Measurements from ENCODE around the gene GPR108.
"Not testable (repeated sequence)": the region's sequence is repeated elsewhere in the genome, so short reads cannot be mapped to it uniquely, and the experiment has no call there.

Gene GPR108

DNA sequence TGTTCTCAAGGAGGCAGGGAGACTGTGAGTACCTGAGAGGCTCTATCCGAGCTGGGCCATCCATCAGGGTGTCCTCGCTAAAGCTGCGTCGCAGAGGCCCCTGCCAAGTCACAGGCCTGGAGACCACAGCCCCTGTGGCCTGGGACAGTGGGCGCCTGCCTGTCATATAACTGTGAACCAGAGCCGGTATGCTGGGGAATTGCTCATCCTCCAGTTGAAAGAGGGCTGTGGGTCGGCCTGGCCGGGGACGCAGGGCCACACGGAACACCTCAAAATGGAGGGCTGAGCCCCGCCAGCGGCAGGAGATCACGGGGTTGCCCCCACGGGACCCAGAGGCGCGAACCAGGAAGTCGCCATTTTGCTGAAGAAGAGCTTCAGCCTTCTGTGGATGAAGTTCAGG lies 23.2 kb upstream of the GPR108 start:
- DNase-seq: no peak

DNA sequence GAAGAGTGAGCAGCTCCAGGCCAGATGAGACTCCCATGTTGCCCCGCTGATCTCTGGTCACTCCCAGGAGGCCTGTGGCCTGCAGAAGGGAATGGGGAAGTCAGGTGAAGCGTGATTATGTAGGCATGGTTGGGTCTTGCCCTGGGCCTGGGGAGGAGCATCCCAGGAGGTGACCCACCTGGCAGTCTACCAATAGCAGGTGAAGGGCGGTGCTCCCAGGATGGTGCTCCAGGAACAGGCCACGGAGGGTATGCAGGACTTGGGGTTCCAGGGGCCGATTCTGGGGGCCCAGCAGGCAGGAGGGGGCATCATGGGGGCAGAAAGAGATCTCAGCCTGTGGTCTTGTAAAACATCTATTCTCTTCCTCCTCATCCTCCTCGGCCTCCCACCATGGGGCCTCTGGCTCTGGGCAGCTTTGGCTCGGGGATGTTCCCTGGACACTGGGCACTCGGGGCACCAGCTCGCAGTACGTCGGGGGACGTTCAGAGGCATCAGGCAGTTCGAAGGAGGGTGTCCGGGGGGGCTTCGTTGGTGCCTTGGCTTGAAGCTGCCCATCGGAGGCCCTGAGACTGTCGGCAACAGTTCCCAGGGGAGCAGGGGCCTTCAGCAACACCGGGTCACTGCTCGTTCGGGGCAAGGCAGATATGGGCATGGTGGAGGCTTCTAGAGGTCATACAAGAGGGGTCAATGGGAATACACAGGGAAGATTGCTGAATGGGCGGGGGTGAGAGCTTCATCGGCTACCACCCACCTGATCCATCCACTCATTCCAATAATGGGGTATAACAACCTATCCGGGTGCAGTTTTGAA lies 17.5 kb upstream of the GPR108 start:
- DNase-seq: no peak

DNA sequence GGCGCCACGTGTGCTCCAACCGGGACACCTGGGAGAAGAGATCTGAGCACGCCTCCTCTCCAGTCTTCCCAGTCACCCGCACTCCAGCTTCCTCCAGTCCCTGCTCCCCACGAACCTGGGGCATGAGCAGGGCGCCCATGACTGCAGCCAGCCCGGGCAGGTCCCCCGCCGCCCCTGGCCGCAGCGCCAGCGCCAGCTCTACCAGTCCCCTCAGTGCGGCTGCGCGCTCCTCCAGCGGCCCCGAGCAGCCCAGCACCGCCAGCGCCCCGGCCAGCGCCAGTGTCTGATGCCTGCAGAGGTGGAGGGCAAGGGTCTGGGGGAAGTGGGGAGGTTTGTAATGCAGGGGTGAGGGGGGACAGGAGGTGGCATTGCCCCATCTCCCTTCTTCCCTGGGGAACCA lies 16.8 kb upstream of the GPR108 start:
- no peak for DNase-seq

DNA sequence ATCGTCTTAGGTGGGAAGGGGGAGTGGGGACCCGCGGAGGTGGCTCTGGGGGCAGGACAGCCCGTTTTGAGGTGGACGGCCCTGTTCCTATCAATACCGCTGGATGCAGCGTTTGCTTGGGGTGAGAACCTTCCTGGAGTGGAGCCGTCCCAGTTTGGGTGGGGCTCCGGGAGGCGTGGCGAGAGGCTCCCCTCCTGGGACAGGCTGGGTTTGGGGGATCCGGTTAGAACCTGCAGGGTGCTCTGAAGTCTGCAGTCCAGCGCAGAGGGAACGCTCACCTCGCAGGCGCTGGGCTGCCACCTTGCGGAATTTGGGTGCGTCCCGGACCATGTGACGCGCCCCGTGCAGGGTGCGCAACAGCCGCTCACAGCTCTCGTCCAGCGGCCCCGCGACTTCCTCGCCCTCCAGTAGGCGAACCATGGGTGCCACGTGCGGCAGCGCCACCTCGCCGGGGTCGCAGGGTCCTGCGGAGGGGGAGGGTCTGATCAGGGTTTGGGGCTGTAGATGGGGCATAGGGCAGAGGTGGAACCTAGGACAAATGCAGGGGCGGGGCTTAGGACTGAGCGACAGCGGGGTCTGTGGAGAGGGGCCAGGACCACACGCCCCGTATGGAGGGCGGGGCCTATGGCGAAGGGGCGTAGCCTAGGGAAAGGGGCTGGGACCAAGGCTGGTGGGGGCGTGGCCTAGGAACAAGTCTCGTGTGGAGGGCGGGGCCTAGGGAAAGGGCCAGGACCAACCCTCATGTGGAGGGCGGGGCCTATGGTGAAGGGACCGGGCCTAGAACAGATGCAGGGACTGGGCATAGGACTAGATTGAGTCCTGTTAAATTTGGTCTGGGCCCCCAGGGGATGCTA lies 16.0 kb upstream of the GPR108 start:
- DNase-seq: peak; percentile 86 to 87

DNA sequence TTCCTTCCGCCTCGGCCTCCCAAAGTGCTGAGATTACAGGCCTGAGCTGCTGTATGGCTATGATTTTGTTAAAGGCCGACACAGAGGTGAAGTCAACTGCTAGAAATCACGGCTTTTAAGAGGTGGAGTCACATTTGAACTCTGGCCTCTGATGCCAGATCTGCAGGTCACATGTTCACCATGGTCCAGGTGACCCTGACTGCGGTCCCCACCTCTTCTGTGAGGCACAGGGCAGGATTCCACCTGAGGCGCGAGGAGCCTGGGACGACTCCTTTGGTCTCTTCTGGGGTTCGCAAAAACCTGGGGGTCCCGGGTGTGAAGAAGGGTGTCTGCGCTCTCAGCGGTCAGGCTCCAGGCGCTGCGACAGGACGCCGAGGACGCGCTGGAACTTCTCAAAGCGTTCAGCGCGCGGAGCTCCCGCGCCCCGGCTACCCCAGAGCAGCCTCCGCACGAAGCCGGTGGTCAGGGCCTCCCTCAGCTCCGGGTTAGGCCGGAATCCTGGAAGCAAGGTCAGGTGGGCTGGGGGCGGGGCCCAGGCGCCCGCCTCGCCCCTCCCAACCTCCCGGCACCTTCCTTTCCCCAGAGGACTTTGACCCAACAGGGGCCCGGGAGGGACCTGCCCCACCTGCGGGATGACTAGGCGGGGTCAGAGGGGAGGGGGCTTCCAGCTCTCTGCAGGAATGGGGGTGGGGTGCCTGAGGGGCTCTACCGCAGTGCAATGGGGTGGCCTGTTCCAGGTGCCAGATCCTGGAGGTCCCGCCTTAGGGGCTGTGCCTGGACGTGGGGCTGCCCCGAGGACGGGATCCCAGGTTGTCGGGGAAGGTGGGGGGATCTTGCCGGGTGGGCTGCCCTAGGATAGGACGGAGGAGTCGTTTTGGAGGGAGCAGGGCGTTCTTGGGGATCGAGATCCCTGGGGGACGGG lies 15.1 kb upstream of the GPR108 start:
- DNase-seq: no peak

DNA sequence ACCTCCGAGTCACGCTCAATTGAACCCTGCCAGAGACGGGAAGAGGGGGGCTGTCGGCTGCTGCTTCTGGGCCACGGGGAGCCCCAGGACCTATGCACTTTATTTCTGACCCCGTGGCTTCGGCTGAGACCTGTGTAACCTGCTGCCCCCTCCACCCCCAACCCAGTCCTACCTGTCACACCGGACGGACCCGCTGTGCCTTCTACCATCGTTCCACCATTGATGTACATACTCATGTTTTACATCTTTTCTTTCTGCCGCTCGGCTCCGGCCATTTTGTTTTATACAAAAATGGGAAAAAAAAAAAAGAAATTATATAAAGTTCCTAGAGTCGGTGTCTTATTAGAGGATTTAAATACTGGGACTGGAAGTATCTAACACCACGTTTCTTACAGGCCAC lies 13.8 kb upstream of the GPR108 start:
- no peak for DNase-seq

DNA sequence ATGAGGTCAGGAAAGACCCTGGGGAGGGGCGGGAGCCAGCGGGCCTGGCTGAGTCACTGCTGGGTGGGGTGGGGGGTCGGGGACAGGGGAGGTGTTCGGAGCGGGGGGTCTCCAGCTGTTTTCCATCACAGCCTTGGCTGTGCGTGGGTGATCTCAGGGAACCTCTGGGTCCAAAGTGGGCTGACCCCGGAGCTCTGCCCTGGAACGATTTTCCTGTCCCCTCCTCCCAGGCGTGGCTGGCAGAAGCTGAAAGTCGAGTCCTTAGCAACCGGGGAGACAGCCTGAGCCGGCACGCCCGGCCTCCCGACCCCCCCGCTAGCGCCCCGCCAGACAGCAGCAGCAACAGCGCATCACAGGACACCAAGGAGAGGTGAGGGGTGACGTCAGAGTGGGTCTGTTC lies 12.7 kb upstream of the GPR108 start:
- no peak for DNase-seq

DNA sequence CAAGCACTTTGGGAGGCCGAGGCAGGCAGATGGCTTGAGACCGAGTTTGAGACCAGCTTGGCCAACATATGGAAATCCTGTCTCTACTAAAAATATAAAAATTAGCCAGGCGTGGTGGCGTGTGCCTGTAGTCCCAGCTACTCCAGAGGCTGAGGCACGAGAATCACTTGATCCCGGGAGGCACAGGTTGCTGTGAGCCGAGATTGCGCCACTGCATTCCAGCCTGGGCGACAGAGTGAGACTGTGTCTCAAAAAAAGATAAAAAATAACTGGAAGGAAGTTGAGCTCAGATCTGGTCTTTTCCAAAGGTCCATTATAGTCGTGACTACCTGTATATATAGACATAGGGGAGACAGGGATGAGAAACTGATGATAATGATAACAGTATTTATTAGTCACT lies 11.2 kb upstream of the GPR108 start:
- not testable (repeated sequence) for DNase-seq

DNA sequence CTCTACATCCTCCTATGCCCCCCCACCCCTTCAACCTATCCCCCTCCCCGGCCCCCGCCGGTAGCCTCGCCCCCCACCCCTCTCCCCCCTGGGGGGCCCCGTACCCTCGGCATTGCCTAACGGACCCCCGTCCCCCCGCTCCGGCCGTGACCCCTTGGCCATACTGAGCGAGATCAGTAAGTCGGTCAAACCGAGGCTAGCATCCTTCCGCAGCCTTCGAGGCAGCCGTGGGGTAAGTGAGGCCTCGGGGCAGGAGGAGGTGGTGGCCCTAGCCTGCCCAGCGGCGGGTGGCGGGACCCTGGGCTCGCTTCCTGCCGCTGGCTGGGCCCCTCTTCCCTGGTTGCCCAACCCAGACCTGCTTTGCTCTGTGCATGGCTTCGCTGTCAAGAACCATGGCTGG lies 8.6 kb upstream of the GPR108 start:
- no peak for DNase-seq

DNA sequence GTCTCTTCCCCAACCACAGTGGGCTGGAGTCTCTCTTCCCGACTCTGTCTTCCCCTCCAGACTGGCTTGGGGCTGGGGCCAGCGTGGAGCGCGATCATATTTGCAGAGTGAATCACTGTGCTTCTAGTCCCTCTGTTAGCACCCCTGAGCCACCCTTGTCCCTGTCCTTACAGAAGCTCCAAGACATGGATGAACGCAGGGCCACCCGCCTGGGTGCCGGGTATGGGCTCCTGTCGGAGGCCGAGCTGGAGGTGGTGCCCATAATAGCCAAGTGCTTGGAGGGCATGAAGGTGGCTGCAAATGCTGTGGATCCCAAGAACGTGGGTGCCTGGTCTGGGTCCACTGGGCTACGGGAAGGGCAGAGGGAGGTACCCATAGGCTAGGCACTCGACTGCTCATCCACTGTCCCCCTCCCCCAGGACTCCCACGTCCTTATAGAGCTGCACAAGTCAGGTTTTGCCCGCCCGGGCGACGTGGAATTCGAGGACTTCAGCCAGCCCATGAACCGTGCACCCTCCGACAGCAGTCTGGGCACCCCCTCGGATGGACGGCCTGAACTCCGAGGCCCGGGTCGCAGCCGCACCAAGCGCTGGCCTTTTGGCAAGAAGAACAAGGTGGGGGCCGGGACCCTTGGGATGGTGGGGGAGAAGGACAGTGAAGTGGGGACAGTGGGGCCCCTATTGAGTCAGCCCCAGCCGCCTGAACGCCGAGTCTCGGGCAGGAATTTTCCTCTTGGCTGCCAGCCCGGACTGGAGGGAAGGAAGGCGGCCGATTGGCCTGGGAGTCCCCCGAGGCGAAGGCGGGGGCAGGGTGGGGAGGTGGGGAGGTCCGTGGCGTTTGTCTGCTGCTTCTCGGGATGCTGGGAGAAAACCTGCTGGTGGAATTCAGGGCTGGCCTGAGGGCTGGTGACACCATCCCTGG lies 7.3 kb upstream of the GPR108 start:
- DNase-seq: no peak

DNA sequence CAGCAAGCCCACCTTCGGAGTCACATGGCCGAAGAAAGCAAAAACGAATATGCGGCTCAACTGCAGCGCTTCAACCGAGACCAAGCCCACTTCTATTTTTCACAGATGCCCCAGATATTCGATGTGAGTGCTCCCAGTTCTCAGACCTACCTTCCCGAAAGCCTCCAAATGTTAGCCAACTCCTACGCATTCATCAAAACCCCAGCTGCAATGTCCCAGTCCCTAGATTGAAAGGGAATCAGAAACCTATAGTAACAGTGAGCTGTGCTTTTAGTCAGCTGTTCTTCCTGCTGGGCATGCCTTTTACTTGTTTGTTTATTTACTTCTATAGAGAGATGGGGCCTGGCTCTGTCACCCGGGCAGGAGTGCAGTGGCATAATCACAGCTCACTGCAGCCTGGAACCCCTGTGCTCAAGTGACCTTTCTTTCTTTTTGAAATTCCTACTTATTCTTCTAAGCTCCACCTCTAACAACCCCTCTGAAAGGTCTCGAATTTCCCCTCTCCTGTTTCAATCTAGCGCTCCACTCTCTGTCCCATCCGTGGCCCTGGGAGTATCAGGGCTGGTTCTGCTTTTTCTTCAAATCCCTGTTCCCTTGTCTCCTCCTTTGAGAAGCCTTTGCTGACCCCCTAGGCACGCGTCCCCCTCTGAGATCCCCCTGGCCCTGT lies 6.5 kb upstream of the GPR108 start:
- no peak for DNase-seq

DNA sequence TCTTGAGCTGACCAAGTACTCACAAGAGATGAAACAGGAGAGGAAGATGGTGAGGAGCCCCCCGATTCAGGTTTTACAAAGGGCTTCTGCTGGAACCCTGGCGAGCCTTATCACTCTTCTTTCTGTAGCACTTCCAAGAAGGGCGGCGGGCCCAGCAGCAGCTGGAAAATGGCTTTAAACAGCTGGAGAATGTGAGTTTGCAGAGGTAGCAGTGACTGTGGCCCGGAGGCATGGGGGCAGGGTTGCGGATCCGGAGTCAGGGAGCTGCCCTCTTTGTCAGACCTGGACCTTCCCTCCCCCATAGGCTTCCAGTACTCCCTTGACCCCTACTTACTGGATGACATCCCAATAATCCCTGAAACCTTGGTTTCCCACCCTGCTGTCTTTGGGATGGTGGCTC lies 5.7 kb upstream of the GPR108 start:
- DNase-seq: no peak

DNA sequence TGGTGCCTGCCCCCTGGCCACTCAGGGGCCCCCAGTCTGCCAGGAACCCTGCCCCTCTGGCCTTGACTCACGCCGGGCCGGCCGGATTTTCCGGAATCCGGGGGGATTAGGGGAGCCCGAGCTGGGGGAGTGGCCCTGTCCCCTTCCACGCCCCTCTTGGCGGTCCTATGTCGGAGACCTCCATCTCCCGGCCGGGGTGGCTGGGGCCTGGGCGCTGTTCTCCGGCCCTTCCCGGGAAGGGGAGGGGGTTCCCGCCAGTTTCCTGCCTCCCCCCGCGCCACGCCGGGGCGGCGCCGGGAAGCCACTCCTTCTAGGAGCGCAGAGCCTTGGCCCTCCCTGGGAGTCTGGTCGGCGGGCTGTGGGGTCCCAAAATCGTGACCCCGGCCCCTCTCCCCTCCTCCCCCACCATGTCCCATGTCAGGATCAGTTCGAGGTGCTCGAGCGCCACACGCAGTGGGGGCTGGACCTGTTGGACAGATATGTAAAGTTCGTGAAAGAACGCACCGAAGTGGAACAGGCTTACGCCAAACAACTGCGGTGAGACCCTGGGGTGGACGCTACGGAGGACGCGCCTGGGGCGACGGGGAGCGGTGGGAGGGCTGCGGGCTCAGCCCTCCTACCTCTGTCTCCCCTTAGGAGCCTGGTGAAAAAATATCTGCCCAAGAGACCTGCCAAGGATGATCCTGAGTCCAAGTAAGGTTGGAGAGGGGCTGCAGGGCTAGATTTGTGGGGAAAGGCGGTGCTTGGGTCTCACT lies 3.4 kb upstream of the GPR108 start:
- DNase-seq: peak in 1 of 2 donors; percentile 13

DNA sequence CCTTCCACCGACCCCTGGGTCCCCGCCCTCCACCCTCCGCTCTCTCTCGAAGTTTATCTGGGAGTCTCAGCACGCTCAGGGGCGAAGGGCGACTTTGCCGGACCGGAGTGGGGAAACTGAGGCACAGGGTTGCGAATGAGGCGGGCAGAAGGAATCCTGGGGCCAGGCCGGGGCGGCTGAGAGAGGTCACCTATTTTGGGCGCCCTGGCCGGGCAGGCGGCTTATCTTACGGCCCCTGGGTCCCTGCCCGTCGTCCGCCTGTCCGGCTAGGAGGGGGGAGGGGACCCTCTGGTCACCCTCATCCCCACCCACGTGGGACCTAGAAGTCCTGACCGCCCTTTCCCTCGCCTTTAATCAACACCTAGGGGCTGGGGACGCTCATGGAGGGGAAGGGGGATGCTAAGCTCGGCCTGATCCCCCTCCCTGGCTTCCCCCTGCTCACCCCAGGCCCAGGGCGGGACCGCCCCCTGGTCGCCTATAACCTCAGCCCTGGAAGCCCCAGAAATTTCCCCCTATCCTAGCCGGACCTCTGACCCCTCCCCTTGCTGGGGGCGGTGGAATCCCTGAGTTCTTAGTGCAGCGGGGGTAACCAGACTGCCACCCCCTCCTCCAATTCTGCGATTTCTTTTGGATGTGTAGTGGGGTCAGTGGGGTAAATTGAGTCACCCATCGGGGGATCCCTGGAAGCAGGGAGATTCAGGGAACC lies 2.7 kb upstream of the GPR108 start:
- peak in 1 of 2 donors; percentile 24 for DNase-seq

DNA sequence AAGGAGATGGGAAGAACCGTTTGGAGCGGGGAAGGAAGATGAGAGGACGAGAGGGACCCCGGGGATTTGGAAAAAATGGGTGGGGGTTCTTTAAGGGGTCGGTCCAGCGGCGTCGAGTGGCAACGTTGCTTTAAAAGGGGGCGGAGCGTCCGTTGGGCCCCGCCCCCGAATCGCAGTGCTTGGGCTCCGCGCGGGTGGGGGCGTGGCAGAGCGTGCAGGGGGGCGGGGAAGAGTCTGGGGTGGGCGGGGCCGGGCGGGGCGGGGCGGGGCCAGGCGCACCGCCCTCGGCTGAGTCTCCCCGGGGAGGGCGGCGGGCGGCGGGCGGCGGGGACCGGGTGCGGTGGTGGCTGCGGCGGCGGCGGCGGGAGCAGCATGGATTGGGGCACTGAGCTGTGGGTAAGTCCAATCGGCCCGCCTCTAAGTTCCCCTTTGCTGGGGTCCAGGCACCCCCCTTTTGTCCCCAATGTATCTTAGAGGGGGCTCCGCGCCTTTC lies 2.1 kb upstream of the GPR108 start, which contains the start of gene TRIP10:
Gene TRIP10 (plus strand): TSS at position 291 of the 493 bp plus-strand sequence. CDS start 82 bp downstream, at position 373.
- peak; percentile 83 to 90 for DNase-seq

DNA sequence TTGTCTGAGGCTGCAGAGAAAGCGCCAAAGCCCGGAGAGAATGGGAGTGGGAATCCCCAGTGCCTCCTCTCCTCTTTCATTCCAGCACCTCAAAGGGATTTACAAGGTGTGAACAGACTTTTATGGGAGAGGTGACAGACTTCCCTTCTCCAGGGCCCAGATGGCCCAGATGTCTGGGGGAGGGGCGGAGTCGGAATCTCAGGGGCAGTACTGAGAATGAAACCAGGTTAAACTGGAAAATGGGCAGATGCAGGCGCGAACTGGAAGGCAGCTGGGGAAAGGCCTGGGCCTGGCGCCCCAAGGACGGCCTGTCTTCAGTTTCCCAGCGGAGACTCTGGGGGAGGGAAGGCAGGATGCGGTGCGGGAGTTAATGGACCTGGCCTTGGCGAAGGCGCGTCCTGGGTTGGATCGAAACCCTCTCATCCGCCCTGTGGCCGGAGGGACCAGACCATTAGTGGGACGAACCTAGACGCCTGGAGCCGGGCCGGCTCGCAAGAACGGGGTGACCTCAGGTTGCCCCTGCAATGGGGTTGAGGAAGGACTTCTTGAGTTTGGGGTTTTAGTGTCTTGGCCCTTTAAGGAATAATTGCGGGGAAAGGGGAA lies 1.5 kb upstream of the GPR108 start:
- DNase-seq: no peak

DNA sequence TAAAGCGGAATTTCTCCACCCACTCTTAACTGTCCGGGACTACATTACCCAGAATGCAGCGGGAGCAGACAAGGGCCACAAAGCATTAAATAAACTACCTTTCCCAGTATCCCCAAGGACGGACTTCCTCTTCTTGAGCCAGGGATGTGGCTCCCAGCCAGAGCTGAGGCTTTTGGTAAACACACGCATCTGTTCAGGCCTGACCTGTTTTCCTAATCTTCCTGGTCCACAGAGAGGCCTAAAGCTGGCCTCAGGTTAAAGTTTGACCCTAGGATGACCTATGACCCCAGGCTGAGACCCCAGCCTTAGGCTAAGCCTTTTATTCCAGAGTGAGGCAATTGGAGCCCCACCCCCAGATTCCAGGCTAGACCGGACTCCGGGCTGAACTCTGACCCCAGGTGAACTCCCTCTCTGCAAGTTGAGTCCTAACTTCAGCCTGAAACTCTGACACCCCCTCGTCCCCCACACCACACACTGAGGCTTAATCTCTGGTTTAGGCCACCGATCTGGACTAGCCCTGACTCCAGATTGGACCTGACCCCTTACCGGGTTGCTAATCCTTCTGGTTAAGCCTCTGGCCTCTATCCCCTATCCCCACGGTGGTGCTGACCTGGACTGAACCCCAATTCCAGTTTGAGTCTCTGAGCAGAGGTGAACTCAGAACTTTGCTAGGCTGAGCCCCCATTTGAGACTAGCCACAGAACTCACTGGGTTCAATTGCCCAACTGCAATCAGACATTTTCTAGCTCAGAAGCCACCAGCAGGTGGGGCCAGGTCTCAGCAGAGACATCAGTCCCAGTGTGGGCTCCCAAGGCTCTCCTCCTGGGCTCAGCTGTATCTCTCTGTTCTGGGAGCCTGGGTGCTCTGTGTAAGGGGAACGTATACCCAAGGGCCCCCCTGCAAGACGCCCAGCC lies 750 bp upstream of the GPR108 start:
- DNase-seq: peak; percentile 81 to 86

DNA sequence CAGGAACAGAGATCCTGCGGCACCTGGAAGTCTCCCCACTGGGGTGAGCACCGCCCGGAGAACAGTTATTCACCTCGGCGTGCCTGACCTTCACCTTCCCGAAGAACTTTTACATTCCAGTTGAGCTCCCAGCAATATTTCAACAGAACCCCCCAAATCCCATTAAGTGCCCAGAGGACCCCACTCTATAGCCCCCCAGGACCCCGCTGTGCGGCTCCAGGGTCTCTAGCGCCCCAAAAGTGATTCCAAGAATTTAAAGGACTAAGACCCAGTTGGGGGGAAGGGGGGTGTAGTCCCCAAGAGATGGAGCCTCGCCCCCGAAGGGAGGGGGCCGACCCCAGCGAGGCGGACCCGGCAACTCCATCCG lies 480 bp downstream of the GPR108 start:
- no peak for DNase-seq

All from CD4-positive, alpha-beta T cell treated with Interferon alpha-2 for 1 hour (primary cell).